ENCODE results near the gene TRAK2.

GRCh38 chr2:201465524-201465971 lies 14.3 kb upstream of the TRAK2 start:
- TF ChIP-seq CTCF (conservative IDR thresholded peaks at IDR 0.05; ENCODE audit: low read depth in 2 of 2): no peak
- TF ChIP-seq EZH2 (IDR thresholded peaks at IDR 0.05; ENCODE audit: low read depth, unreplicated experiment): no peak

All from GM23338 (cell line).